Activated T-cell treated with anti-CD3 and anti-CD28 coated beads for 1 hour (primary cell): Measurements from ENCODE around the gene CD22.
"Not testable (repeated sequence)": the region's sequence is repeated elsewhere in the genome, so short reads cannot be mapped to it uniquely, and the experiment has no call there.

Experiments used
- DNase-seq: peaks from one replicate; pipeline ENCODE4 v3.0.0-alpha.2; 2020; ENCODE audit warnings: low read depth

CD22 gene

GRCh38 chr19:35328851-35329285 lies at the start of gene CD22:
CD22 (plus strand) TSS chr19:35329187; CDS start chr19:35332041, 2,854 bp downstream.
- no peak for DNase-seq

- no peak for DNase-seq
Measured at GRCh38 chr19:35279374-35279773, 49.6 kb upstream of the CD22 start.

GRCh38 chr19:35279985-35280821 lies 48.8 kb upstream of the CD22 start:
- no peak for DNase-seq

- no peak for DNase-seq
Measured at GRCh38 chr19:35281303-35281702, 47.7 kb upstream of the CD22 start.

- no peak for DNase-seq
Measured at GRCh38 chr19:35284153-35285094, 44.6 kb upstream of the CD22 start.

- no peak for DNase-seq
Measured at GRCh38 chr19:35285095-35285449, 43.9 kb upstream of the CD22 start.

GRCh38 chr19:35285465-35285864 lies 43.5 kb upstream of the CD22 start:
- DNase-seq = not testable (repeated sequence)

- not testable (repeated sequence) for DNase-seq
Measured at GRCh38 chr19:35286101-35286500, 42.9 kb upstream of the CD22 start.

- DNase-seq = no peak
Measured at GRCh38 chr19:35287713-35288112, 41.3 kb upstream of the CD22 start.

- DNase-seq = no peak
Measured at GRCh38 chr19:35288331-35288730, 40.7 kb upstream of the CD22 start.

GRCh38 chr19:35288906-35289305 lies 40.1 kb upstream of the CD22 start:
- no peak for DNase-seq

- no peak for DNase-seq
Measured at GRCh38 chr19:35290381-35291127, 38.4 kb upstream of the CD22 start.

GRCh38 chr19:35291259-35291658 lies 37.7 kb upstream of the CD22 start:
- DNase-seq = no peak

- DNase-seq = no peak
Measured at GRCh38 chr19:35291916-35292315, 37.1 kb upstream of the CD22 start, which contains the start of gene MAG. MAG (plus strand) TSS chr19:35292161; CDS start chr19:35295409, 3,248 bp downstream.

GRCh38 chr19:35292421-35293362 lies 36.3 kb upstream of the CD22 start:
- DNase-seq = no peak

GRCh38 chr19:35293363-35293739 lies 35.6 kb upstream of the CD22 start:
- DNase-seq = no peak

- DNase-seq = no peak
Measured at GRCh38 chr19:35293808-35294207, 35.2 kb upstream of the CD22 start.

GRCh38 chr19:35294328-35294727 lies 34.7 kb upstream of the CD22 start:
- no peak for DNase-seq

GRCh38 chr19:35294859-35295791 lies 33.9 kb upstream of the CD22 start:
- no peak for DNase-seq
